AG04449 (cell line): ENCODE data around the gene GRAMD4.

Experiments
- CTCF ChIA-PET: fragments of 350-600 bp; formaldehyde crosslinking; extraction: SDS; loops from one replicate; lab custom pipeline; 2021; ENCODE audit warnings: antibody characterized with exemption; lab: Yijun Ruan, JAX
- POLR2A ChIA-PET: fragments of 400-600, 350-600 bp; formaldehyde crosslinking; extraction: SDS; loops from one replicate; lab custom pipeline; 2020; ENCODE audit warnings: antibody characterized with exemption, inconsistent platforms; lab: Yijun Ruan, JAX
- DNase-seq: peaks from one replicate; pipeline ENCODE4 v3.0.0-alpha.2; 2010; ENCODE audit warnings: low read depth, low spot score
- H3K4me3 ChIP-seq: 2 replicates; pipeline ENCODE4 v1.5.1; 2011; ENCODE audit warnings: low read depth, mild to moderate bottlenecking, control low read depth, low read length
- CTCF ChIP-seq: IDR thresholded peaks from one replicate; pipeline ENCODE4 v1.5.1; 2011; ENCODE audit warnings: mild to moderate bottlenecking, moderate library complexity, low read length, control low read depth, inconsistent platforms; ENCODE audit not compliant: insufficient read depth; ENCODE audit errors: missing control alignments

The GRAMD4 gene

GRCh38 chr22:46619830-46620501, at the start of gene GRAMD4:
GRAMD4 (plus strand) TSS chr22:46620386; CDS start chr22:46626800, 6,414 bp downstream.
- DNase-seq: no peak
- ChIA-PET POLR2A (no interaction called here), CTCF (interaction anchor here (1.1 kb wide), 1 partner anchor 13 kb away, joined by 3 read pairs; no protein-coding TSS in a partner anchor)
- TF ChIP-seq CTCF: no peak
- H3K4me3 ChIP-seq: no peak within 1 kb of the TSS

- no peak for DNase-seq
- H3K4me3 ChIP-seq: no peak overlapping the region
- POLR2A ChIA-PET: no interaction called here
- CTCF ChIA-PET: no interaction called here
- no peak for TF ChIP-seq CTCF
These were observed 48.4 kb upstream of the GRAMD4 start for GRCh38 chr22:46571642-46572250.

- no peak overlapping the region for H3K4me3 ChIP-seq
- TF ChIP-seq CTCF: no peak
- DNase-seq: no peak
- ChIA-PET CTCF (interaction anchor here (1.7 kb wide), 1 partner anchor 10 kb away, joined by 8 read pairs; no protein-coding TSS in a partner anchor), POLR2A (no interaction called here)
These were observed 47.0 kb upstream of the GRAMD4 start for GRCh38 chr22:46572911-46573780.

- POLR2A ChIA-PET: no interaction called here
- TF ChIP-seq CTCF: no peak
- CTCF ChIA-PET: interaction anchor here (1.7 kb wide), 1 partner anchor 11 kb away, joined by 8 read pairs; no protein-coding TSS in a partner anchor
- H3K4me3 ChIP-seq: no peak overlapping the region
- no peak for DNase-seq
These were observed 46.3 kb upstream of the GRAMD4 start for GRCh38 chr22:46573781-46574437.

GRCh38 chr22:46574438-46574992, 45.7 kb upstream of the GRAMD4 start:
- no peak for TF ChIP-seq CTCF
- CTCF ChIA-PET: interaction anchor here (1.5 kb wide), 1 partner anchor 11 kb away, joined by 10 read pairs; no protein-coding TSS in a partner anchor
- POLR2A ChIA-PET: no interaction called here
- no peak for DNase-seq
- no peak overlapping the region for H3K4me3 ChIP-seq
